K562 (cell line): ENCODE results near the gene TTC39A. TPM values are rescaled to one million over a fixed set of nuclear protein-coding genes. Genes with fewer than 3 reads are reported as not detected.

ENCODE experiments used
- ATAC-seq: fragments of 200-7000 bp; cut with Tn5 transposase; 3 replicates; pipeline ENCODE4 v1.9.1; 2020; ENCODE audit warnings: moderate library complexity
- BruUV-seq: library from RNA; stranded (reverse); fragments of 400-500 nt; replicated peaks from 2 replicates; lab custom pipeline; 2021; lab: Mats Ljungman, UMichigan
- CTCF ChIA-PET: fragments of 300-600 bp; formaldehyde crosslinking; extraction: SDS; loops from one replicate; lab custom pipeline; 2021; ENCODE audit warnings: low intra/inter-chr PET ratio; lab: Yijun Ruan, JAX
- POLR2A ChIA-PET: fragments of 300-600, 350-650 bp; sonication (Branson Sonifier 250); formaldehyde crosslinking; extraction: SDS; loops from one replicate; lab custom pipeline; 2021; ENCODE audit warnings: antibody characterized with exemption, inconsistent platforms; lab: Yijun Ruan, JAX
- DNase-seq, 4 experiments: peaks; one replicate each; pipeline versions ENCODE4 v3.0.0 to v3.0.0-alpha.2; 2011 to 2018; ENCODE audit warnings: low spot score in 3 of 4, mixed read lengths in 3 of 4; ENCODE audit errors: extremely low read depth in 1 of 4
- FAIRE-seq: peaks from 2 replicates; lab custom pipeline; 2011; peaks lifted over from hg19 to GRCh38; lab: Jason Lieb, UNC
- H2AFZ ChIP-seq: 2 replicates; pipeline ENCODE4 v1.6.0; 2011; ENCODE audit warnings: low read depth, low read length, control low read depth, inconsistent platforms
- H3K27ac ChIP-seq: fragments of 200-600 bp; 3 replicates; pipeline ENCODE4 v1.8.0; 2011; ENCODE audit warnings: low read depth, mild to moderate bottlenecking, control low read depth, inconsistent platforms, low read length, moderate library complexity, mixed read lengths; ENCODE audit errors: extremely low read depth
- H3K27me3 ChIP-seq, 2 experiments: fragments of 300-600 bp in 1 of 2; 2 replicates in 1 of 2; 3 replicates in 1 of 2; pipeline versions ENCODE4 v1.6.0 to v1.8.0; 2011; ENCODE audit warnings: inconsistent platforms in 2 of 2, low read length in 2 of 2, mild to moderate bottlenecking in 1 of 2, mixed read lengths in 1 of 2, moderate library complexity in 1 of 2; ENCODE audit not compliant: control insufficient read depth in 2 of 2, insufficient read depth in 2 of 2
- H3K36me3 ChIP-seq: fragments of 300-600 bp; 3 replicates; pipeline ENCODE4 v1.8.0; 2011; ENCODE audit warnings: mild to moderate bottlenecking, low read length, inconsistent platforms; ENCODE audit not compliant: control insufficient read depth, insufficient read depth
- H3K4me1 ChIP-seq, 2 experiments: fragments of 200-600 bp in 1 of 2; replicated peaks in 1 of 2; 2 replicates in 1 of 2; 3 replicates in 1 of 2; pipeline versions ENCODE4 v1.5.1 to v1.8.0; 2011; ENCODE audit warnings: inconsistent platforms in 2 of 2, low read length in 2 of 2, mild to moderate bottlenecking in 1 of 2, mixed read lengths in 1 of 2, moderate library complexity in 1 of 2; ENCODE audit not compliant: control insufficient read depth in 2 of 2, insufficient read depth in 2 of 2
- H3K4me2 ChIP-seq: 2 replicates; pipeline ENCODE4 v1.6.1; 2011; ENCODE audit warnings: low read length, control low read depth, inconsistent platforms, mixed read lengths; ENCODE audit not compliant: insufficient read depth
- H3K4me3 ChIP-seq: fragments of 200-600 bp; sonication (generic), shearing (Covaris generic); 2 replicates; pipeline ENCODE4 v1.5.1; 2016; ENCODE audit warnings: control low read depth, inconsistent platforms
- H3K79me2 ChIP-seq: fragments of 200-600 bp; 3 replicates; pipeline ENCODE4 v1.8.0; 2011; ENCODE audit warnings: low read length, inconsistent platforms; ENCODE audit not compliant: control insufficient read depth, insufficient read depth
- H3K9ac ChIP-seq, 2 experiments: 2 replicates each; pipeline versions ENCODE4 v1.6.0 to v1.6.1; 2011; ENCODE audit warnings: low read depth in 2 of 2, low read length in 2 of 2, control low read depth in 1 of 2, inconsistent platforms in 1 of 2, mild to moderate bottlenecking in 1 of 2, mixed read lengths in 1 of 2; ENCODE audit not compliant: insufficient read depth in 1 of 2
- H3K9me1 ChIP-seq: one replicate; pipeline ENCODE4 v1.6.0; 2011; ENCODE audit warnings: inconsistent platforms, mild to moderate bottlenecking, low read length, moderate library complexity; ENCODE audit not compliant: control insufficient read depth, insufficient read depth
- H3K9me3 ChIP-seq: replicated peaks from 2 replicates; pipeline ENCODE4 v1.5.1; 2011; ENCODE audit warnings: low read depth, low read length, inconsistent platforms; ENCODE audit not compliant: control insufficient read depth, insufficient read depth
- H4K20me1 ChIP-seq: replicated peaks from 2 replicates; pipeline ENCODE4 v1.6.1; 2011; ENCODE audit warnings: low read length, inconsistent platforms, mixed read lengths; ENCODE audit not compliant: control insufficient read depth, insufficient read depth
- CBFB ChIP-seq: sonication (generic); formaldehyde crosslinking; IDR thresholded peaks from 2 replicates; pipeline ENCODE4 v1.4.0; 2020; ENCODE audit warnings: mild to moderate bottlenecking, missing genetic modification reagents
- GABPB1 ChIP-seq: sonication (generic); formaldehyde crosslinking; IDR thresholded peaks from 2 replicates; pipeline ENCODE4 v1.8.0; 2022; ENCODE audit warnings: mild to moderate bottlenecking, missing genetic modification reagents
- HCFC1 ChIP-seq: IDR thresholded peaks from 2 replicates; pipeline ENCODE4 v1.6.1; 2012; ENCODE audit warnings: low read depth, low read length, improper control_type of control experiment
- KDM5B ChIP-seq: fragments of 200-600 bp; sonication (generic); IDR thresholded peaks from 2 replicates; pipeline ENCODE4 v1.6.1; 2012; ENCODE audit warnings: low read depth, mild to moderate bottlenecking, moderate library complexity, low read length, control low read depth, inconsistent platforms; ENCODE audit not compliant: insufficient replicate concordance
- KHSRP ChIP-seq: fragments of 450-650 bp; IDR thresholded peaks from 2 replicates; pipeline ENCODE4 v1.6.1; 2017
- MEIS2 ChIP-seq: fragments of 450-650 bp; IDR thresholded peaks from 2 replicates; pipeline ENCODE4 v1.6.1; 2014; ENCODE audit warnings: mild to moderate bottlenecking; ENCODE audit not compliant: partially characterized antibody
- NFIC ChIP-seq: fragments of 450-650 bp; IDR thresholded peaks from 2 replicates; pipeline ENCODE4 v1.6.1; 2017; ENCODE audit warnings: mild to moderate bottlenecking, inconsistent platforms
- NFRKB ChIP-seq: fragments of 450-650 bp; IDR thresholded peaks from 2 replicates; pipeline ENCODE4 v1.6.1; 2016; ENCODE audit warnings: low read depth
- PURB ChIP-seq: sonication (generic); formaldehyde crosslinking; IDR thresholded peaks from 2 replicates; pipeline ENCODE4 v1.9.0; 2021; ENCODE audit warnings: low read depth, mild to moderate bottlenecking, missing genetic modification reagents
- SPI1 ChIP-seq: IDR thresholded peaks from 2 replicates; pipeline ENCODE4 v1.6.1; 2011; ENCODE audit warnings: low read depth, low read length, control low read depth, borderline replicate concordance
- SUPT5H ChIP-seq: fragments of 450-650 bp; IDR thresholded peaks from 2 replicates; pipeline ENCODE4 v1.6.1; 2016
- ZFX ChIP-seq: sonication (generic); formaldehyde crosslinking; IDR thresholded peaks from 2 replicates; pipeline ENCODE4 v1.8.0; 2022; ENCODE audit warnings: mild to moderate bottlenecking, missing genetic modification reagents, moderate library complexity
- ZNF398 ChIP-seq: fragments of 250-450 bp; sonication (Bioruptor Pico); IDR thresholded peaks from 2 replicates; pipeline ENCODE4 v1.8.0; 2021; ENCODE audit warnings: moderate library complexity, mild to moderate bottlenecking, inconsistent platforms
- ZNF449 ChIP-seq: fragments of 250-450 bp; sonication (Bioruptor Pico); IDR thresholded peaks from 2 replicates; pipeline ENCODE4 v1.8.0; 2022; ENCODE audit warnings: moderate library complexity, mild to moderate bottlenecking, inconsistent platforms
- WGBS: fragments of 100-300 bp; shearing (Covaris generic); methylation state at CpG from one replicate; pipeline ENCODE4 v1.1.6; 2016; ENCODE audit warnings: low coverage, mixed read lengths; ENCODE audit not compliant: insufficient coverage; ENCODE audit errors: missing lambda C conversion rate; 5-methylcytosine and 5-hydroxymethylcytosine counted together
- in situ Hi-C: fragments of 300-500 bp; cut with MboI; formaldehyde crosslinking; loops from 4 replicates; pipeline ENCODE4 v1.15.0; 2018; ENCODE audit warnings: inconsistent platforms, mixed read lengths
- intact Hi-C: fragments of 100-400 bp; cut with micrococcal nuclease; formaldehyde crosslinking; loops from 2 replicates; pipeline ENCODE4 v1.14.2; 2022
- polyA plus RNA-seq, 8 experiments: library from polyadenylated mRNA; depleted of rRNA in 4 of 8; stranded (reverse) in 5 of 8; unstranded in 3 of 8; fragments of >200 nt; fragmentation: Nextera tagmentation in 2 of 8; fragmentation: Illumina TruSeq in 1 of 8; extraction: Ambion mirVana in 2 of 8; extraction: Trizol in 1 of 8; gene quantifications; 2 replicates each; pipeline versions ENCODE4 v1.2.1 to v1.2.3, GENCODE V29; 2011 to 2014; ENCODE audit warnings: inconsistent platforms in 1 of 8, missing spikeins in 1 of 8
- total RNA-seq, 7 experiments: library from RNA; depleted of rRNA in 6 of 7; stranded (reverse); fragments of >200 nt in 6 of 7; fragmentation: Illumina TruSeq in 2 of 7; extraction: Trizol in 2 of 7; gene quantifications; 2 replicates each; pipeline versions ENCODE4 v1.2.1 to v1.2.3, GENCODE V29; 2011 to 2021; ENCODE audit warnings: low replicate concordance in 1 of 7

The TTC39A gene
- total and polyA plus RNA-seq, 9 of the 15 experiments (the other 6 are each of a cell fraction or from before 2014, with no cell fraction given), result 0.18 to 0.82 (median 0.35) TPM

- DNase-seq (no peak), FAIRE-seq (no peak), ATAC-seq (no peak)
- Histone ChIP-seq H3K9ac (no peak overlapping the region), H3K9me1 (no peaks in the 10 kb centered on the region), H3K4me3 (no peak overlapping the region), H4K20me1 (peaks cover 33% of the 10 kb centered on the region), H3K4me1 (peaks cover 14 to 25% of the 10 kb centered on the region in 2 experiments), H3K4me2 (no peak overlapping the region), H3K27me3 (no peaks in the 10 kb centered on the region), H3K36me3 (peaks cover 9% of the 10 kb centered on the region; the same call in 2 of the 3 replicates), H3K9me3 (no peaks in the 10 kb centered on the region), H3K27ac (no peak overlapping the region), H3K79me2 (peaks cover 86% of the 10 kb centered on the region), H2AFZ (no peak overlapping the region)
- no TSS peak for BruUV-seq
- 73% methylated on average over 2 of the region's 2 CpGs for WGBS
- in situ Hi-C loops (no loop called here), intact Hi-C loops (no loop called here)
- TF ChIP-seq NFIC, result peak; percentile 72
- TF ChIP-seq CBFB, result no peak
- ChIA-PET CTCF (no interaction called here), POLR2A (interaction anchor here (0.6 to 1.6 kb wide), 3 partner anchors 13 to 21 kb away, joined by 3 to 4 read pairs (median 4); no protein-coding TSS in a partner anchor)
Measured at GRCh38 chr1:51240084-51240483, 90.3 kb downstream of the TTC39A start.

GRCh38 chr1:51238034-51238403, 92.3 kb downstream of the TTC39A start:
- Histone ChIP-seq H3K79me2 (peaks cover 69% of the 10 kb centered on the region), H3K4me2 (peak overlapping the region; percentile 97), H3K27me3 (no peaks in the 10 kb centered on the region), H3K9ac (peak overlapping the region; percentile 81 to 94; a peak in 3 of 4 replicates), H3K4me3 (peak overlapping the region; percentile 94), H3K36me3 (peaks cover 4% of the 10 kb centered on the region; the same call in 2 of the 3 replicates), H3K27ac (peak overlapping the region; percentile 89; the same call in 2 of the 3 replicates), H3K4me1 (peaks cover 19 to 31% of the 10 kb centered on the region in 2 experiments), H4K20me1 (peaks cover 33% of the 10 kb centered on the region), H3K9me3 (no peaks in the 10 kb centered on the region), H2AFZ (0 out of 2 replicates have a peak overlapping the region, but pooled peaks have one; percentile 9), H3K9me1 (no peaks in the 10 kb centered on the region)
- FAIRE-seq (peak; percentile 71), DNase-seq (peak in 2 of 4 experiments; percentile 16 to 47), ATAC-seq (peak; percentile 21; the same call in 2 of the 3 replicates)
- ChIA-PET POLR2A (interaction anchor here (0.8 to 2.0 kb wide), 7 partner anchors 9 to 40 kb away, joined by 3 to 11 read pairs (median 6); no protein-coding TSS in a partner anchor), CTCF (no interaction called here)
- in situ Hi-C loops, result no loop called here
- no TSS peak for BruUV-seq
- intact Hi-C loops, result loop anchor here (5.0 kb wide), 2 partner anchors 59 to 279 kb away; partner anchors contain the start of gene EPS15
- 4% methylated on average over 7 of the region's 7 CpGs for WGBS
- TF ChIP-seq SPI1 (peak; percentile 73; the same call in 1 of the 2 replicates), SUPT5H (no peak), MEIS2 (no peak), GABPB1 (CRISPR knock-in tag) (0 out of 2 replicates have a peak, but pooled peaks have one; percentile 13), KDM5B (peak; percentile 53), HCFC1 (no peak), ZNF449 (CRISPR knock-in tag) (no peak), NFRKB (no peak), PURB (no peak), KHSRP (no peak), ZNF398 (CRISPR knock-in tag) (no peak), ZFX (CRISPR knock-in tag) (peak; percentile 54; the same call in 1 of the 2 replicates)
